ENCODE measurements around the gene SLC25A21. TPM values are rescaled to one million over a fixed set of nuclear protein-coding genes. Genes with fewer than 3 reads are reported as not detected.
"Not testable (repeated sequence)": the region's sequence is repeated elsewhere in the genome, so short reads cannot be mapped to it uniquely, and the experiment has no call there.

The SLC25A21 gene
- total RNA-seq, 1 experiment from 2014 or later, result 8.2 TPM

- peak; percentile 6 for DNase-seq (ENCODE audit: low spot score)
- in situ Hi-C loops (cut with HindIII; ENCODE audit: low sequenced_read_pairs), result no loop called here
These were observed 22.0 kb downstream of the SLC25A21 start for GRCh38 chr14:37150414-37150813.

- DNase-seq (ENCODE audit: low spot score), result no peak
- in situ Hi-C loops (cut with HindIII; ENCODE audit: low sequenced_read_pairs), result no loop called here
These were observed 25.0 kb downstream of the SLC25A21 start for GRCh38 chr14:37147310-37147880.

- DNase-seq (ENCODE audit: low spot score); in situ Hi-C loops (cut with HindIII; ENCODE audit: low sequenced_read_pairs): not testable (repeated sequence)
These were observed 26.0 kb downstream of the SLC25A21 start for GRCh38 chr14:37146438-37146837.

GRCh38 chr14:37145395-37145794 is 27.0 kb downstream of the SLC25A21 start:
- in situ Hi-C loops (cut with HindIII; ENCODE audit: low sequenced_read_pairs), result no loop called here
- no peak for DNase-seq (ENCODE audit: low spot score)

GRCh38 chr14:37144729-37145363 is 27.6 kb downstream of the SLC25A21 start:
- in situ Hi-C loops (cut with HindIII; ENCODE audit: low sequenced_read_pairs), result no loop called here
- no peak for DNase-seq (ENCODE audit: low spot score)

GRCh38 chr14:37143475-37143874 is 28.9 kb downstream of the SLC25A21 start:
- in situ Hi-C loops (cut with HindIII; ENCODE audit: low sequenced_read_pairs), result no loop called here
- no peak for DNase-seq (ENCODE audit: low spot score)

GRCh38 chr14:37142835-37143401 is 29.5 kb downstream of the SLC25A21 start:
- no peak for DNase-seq (ENCODE audit: low spot score)
- in situ Hi-C loops (cut with HindIII; ENCODE audit: low sequenced_read_pairs), result no loop called here

- in situ Hi-C loops (cut with HindIII; ENCODE audit: low sequenced_read_pairs), result no loop called here
- no peak for DNase-seq (ENCODE audit: low spot score)
These were observed 32.2 kb downstream of the SLC25A21 start for GRCh38 chr14:37140176-37140575.

GRCh38 chr14:37139710-37140109 is 32.7 kb downstream of the SLC25A21 start:
- in situ Hi-C loops (cut with HindIII; ENCODE audit: low sequenced_read_pairs), result no loop called here
- DNase-seq (ENCODE audit: low spot score), result no peak

GRCh38 chr14:37138898-37139297 is 33.5 kb downstream of the SLC25A21 start:
- DNase-seq (ENCODE audit: low spot score), result no peak
- in situ Hi-C loops (cut with HindIII; ENCODE audit: low sequenced_read_pairs), result no loop called here

GRCh38 chr14:37133284-37133913 is 39.0 kb downstream of the SLC25A21 start:
- in situ Hi-C loops (cut with HindIII; ENCODE audit: low sequenced_read_pairs), result no loop called here
- no peak for DNase-seq (ENCODE audit: low spot score)

- in situ Hi-C loops (cut with HindIII; ENCODE audit: low sequenced_read_pairs), result no loop called here
- DNase-seq (ENCODE audit: low spot score), result no peak
These were observed 41.2 kb downstream of the SLC25A21 start for GRCh38 chr14:37131205-37131604.

- in situ Hi-C loops (cut with HindIII; ENCODE audit: low sequenced_read_pairs), result no loop called here
- DNase-seq (ENCODE audit: low spot score), result no peak
These were observed 43.4 kb downstream of the SLC25A21 start for GRCh38 chr14:37129047-37129446.

GRCh38 chr14:37124614-37125013 is 47.8 kb downstream of the SLC25A21 start:
- in situ Hi-C loops (cut with HindIII; ENCODE audit: low sequenced_read_pairs), result no loop called here
- no peak for DNase-seq (ENCODE audit: low spot score)

- DNase-seq (ENCODE audit: low spot score), result no peak
- in situ Hi-C loops (cut with HindIII; ENCODE audit: low sequenced_read_pairs), result no loop called here
These were observed 49.3 kb downstream of the SLC25A21 start for GRCh38 chr14:37122919-37123639.

- in situ Hi-C loops (cut with HindIII; ENCODE audit: low sequenced_read_pairs), result no loop called here
- no peak for DNase-seq (ENCODE audit: low spot score)
These were observed 50.1 kb downstream of the SLC25A21 start for GRCh38 chr14:37122288-37122687.

GRCh38 chr14:37118673-37119366 is 53.6 kb downstream of the SLC25A21 start:
- in situ Hi-C loops (cut with HindIII; ENCODE audit: low sequenced_read_pairs), result no loop called here
- DNase-seq (ENCODE audit: low spot score), result no peak

- no peak for DNase-seq (ENCODE audit: low spot score)
- in situ Hi-C loops (cut with HindIII; ENCODE audit: low sequenced_read_pairs), result no loop called here
These were observed 55.2 kb downstream of the SLC25A21 start for GRCh38 chr14:37116933-37117849.

All from G401 (cell line).